ENCODE measurements around the gene LAMC3.
"Not testable (repeated sequence)": the region's sequence is repeated elsewhere in the genome, so short reads cannot be mapped to it uniquely, and the experiment has no call there.

The LAMC3 gene

GRCh38 chr9:130991778-130992681 is 16.9 kb upstream of the LAMC3 start:
- DNase-seq (ENCODE audit: low spot score): no peak

DNA sequence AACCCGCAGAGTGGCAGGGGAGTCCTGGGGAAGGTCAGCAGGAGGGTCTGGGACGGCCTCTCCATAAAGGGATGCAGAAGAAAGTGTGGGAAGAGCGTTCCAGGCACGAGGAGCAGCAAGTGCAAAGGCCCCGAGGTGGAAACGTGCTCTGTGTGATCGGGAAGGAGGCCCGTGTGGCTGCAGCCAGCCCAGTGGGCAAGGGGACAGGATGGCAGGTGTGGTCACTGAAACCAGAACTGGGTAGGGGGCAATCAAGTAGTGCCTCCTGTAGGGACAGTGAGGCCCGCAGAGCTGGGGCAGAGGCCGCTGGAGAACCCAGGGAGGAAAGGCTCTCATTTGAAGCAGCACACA is 16.3 kb upstream of the LAMC3 start:
- DNase-seq (ENCODE audit: low spot score): no peak

GRCh38 chr9:130993303-130994030 is 15.5 kb upstream of the LAMC3 start:
- no peak for DNase-seq (ENCODE audit: low spot score)

DNA sequence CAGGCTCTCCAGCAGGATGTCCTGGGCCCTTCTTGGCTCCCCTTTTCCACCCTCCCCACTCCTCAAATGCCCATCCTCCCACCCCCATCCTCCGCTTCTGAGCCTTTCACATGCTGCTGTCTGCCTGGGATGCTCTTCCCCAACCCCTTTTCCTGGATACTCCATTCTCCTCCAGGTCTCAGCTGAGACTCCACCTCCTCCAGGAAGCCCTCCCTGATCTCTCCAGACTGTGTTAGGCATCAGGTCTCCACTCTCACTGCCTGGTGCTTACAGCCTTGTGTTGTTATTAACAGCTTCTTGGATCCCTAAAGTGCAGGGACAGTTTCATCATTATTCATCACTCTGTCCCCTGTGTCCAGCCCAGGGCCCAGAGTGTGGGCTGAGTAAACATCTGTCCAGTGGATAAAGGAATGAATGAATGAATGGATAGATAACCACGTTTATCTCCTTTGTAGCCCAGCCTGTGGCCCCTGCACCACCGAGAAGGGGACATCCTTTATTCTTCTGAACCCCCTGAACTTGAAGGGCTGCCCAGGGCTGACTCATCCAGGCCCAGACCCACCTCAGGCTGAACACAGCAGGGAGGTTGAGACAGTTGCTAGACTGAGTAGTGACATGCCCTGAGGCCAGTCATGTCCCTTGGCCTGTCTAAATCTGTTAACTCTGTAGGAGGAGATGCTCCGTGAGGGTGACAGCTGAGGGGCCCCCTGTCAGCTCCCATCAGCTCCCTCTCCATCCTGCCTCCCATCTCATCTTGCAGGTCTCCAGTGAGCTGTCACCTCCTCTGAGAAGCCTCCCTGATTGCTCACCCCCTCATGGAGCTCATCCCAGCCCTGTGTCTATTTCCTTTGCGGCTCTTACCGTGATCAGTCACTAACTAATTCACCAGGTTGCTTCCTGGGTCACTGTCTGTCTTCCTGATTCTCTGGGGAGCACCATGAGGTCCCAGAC is 14.6 kb upstream of the LAMC3 start:
- no peak for DNase-seq (ENCODE audit: low spot score)

DNA sequence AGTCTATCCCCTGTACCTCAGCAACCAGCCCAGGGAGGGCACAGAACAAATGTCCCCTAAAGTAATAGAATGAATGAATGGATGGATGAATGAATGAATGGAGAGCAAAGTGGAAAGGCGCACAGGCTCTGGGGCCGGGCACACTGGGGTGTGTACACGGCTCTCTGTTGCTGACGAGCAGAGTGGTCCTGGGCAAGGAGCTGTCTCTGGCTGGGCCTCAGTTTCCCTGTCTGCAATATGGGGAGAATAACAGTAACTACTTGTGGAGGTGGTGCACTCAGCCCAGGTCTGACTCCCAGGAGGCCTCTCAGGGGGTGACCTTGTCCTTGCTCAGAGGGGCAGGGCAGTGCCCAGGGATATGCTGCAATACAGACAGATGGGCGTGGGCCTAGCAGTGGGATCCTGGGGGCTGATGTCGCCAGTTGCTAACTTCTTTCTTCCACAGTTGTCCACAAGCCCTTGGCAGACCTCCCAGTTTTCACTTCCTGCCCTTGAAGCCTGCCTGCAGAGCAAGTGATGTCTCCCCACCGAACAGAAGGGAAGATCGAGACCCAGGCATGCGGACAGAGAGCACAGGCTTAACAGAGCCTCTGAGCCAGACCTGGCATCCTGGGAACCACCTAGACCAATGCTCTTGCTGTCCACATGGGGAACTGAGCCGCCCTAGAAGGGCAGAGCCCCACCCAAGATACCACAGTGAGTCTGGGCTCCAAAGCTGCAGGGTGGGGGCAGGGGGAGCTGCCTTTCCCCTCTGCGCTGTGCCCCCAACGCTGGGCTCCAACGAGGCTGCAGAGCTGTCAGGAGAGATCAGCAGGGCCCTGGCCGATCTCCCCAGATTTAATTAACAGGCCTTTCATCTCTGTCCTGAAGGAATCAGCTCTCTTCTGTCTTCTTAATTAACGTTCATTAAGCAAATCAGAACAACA is 13.6 kb upstream of the LAMC3 start:
- no peak for DNase-seq (ENCODE audit: low spot score)

DNA sequence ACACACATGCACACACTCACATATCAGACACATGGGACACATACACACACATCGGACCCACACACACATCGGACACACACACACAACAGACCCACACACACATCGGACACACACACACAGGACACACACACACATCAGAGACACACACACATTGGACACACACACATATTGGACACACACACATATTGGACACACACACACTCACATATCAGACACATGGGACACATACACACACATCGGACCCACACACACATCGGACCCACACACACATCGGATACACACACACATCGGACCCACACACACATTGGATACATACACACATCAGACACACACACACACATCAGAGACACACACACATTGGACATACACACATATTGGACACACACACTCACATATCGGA is 12.8 kb upstream of the LAMC3 start:
- no peak for DNase-seq (ENCODE audit: low spot score)

GRCh38 chr9:130996676-130997394 is 12.1 kb upstream of the LAMC3 start:
- DNase-seq (ENCODE audit: low spot score): no peak

DNA sequence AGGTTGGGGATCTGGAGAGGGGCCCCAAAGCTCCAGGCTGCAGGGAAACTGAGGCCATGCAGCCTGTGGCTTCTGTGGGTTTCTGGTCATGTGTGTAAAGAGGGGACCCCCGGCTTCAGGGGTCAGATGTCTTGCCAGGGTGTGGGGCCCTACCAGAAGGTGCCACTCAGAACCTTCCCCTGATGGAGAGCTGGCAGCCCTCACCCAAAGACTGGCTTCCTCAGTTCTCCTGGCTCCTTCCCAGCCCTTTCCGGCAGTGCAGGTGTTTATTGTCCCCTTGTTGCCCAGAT is 11.6 kb upstream of the LAMC3 start:
- no peak for DNase-seq (ENCODE audit: low spot score)

- no peak for DNase-seq (ENCODE audit: low spot score)
These were observed 10.9 kb upstream of the LAMC3 start for GRCh38 chr9:130997925-130998596.

GRCh38 chr9:130998597-130999244 is 10.3 kb upstream of the LAMC3 start:
- DNase-seq (ENCODE audit: low spot score): no peak

- DNase-seq (ENCODE audit: low spot score): no peak
These were observed 9.7 kb upstream of the LAMC3 start for GRCh38 chr9:130999245-130999623.

DNA sequence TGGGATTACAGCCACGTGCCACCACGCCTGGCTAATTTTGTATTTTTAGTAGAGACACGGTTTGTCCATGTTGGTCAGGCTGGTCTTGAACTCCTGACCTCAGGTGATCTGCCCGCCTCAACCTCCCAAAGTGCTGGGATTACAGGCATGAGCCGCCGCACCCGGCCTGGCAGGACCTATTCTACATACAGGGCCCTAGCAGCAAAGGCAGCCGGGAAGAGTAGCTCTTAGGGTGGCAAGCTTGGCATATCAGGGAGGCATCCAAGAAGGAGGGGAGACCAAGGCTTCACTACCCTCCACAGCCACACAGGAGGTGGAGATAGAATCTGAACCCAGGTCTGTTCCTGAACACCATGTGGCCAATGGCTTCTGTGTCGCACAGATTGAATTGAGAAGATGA is 8.4 kb upstream of the LAMC3 start:
- DNase-seq (ENCODE audit: low spot score): not testable (repeated sequence)

- DNase-seq (ENCODE audit: low spot score): no peak
These were observed 8.0 kb upstream of the LAMC3 start for GRCh38 chr9:131001021-131001420.

DNA sequence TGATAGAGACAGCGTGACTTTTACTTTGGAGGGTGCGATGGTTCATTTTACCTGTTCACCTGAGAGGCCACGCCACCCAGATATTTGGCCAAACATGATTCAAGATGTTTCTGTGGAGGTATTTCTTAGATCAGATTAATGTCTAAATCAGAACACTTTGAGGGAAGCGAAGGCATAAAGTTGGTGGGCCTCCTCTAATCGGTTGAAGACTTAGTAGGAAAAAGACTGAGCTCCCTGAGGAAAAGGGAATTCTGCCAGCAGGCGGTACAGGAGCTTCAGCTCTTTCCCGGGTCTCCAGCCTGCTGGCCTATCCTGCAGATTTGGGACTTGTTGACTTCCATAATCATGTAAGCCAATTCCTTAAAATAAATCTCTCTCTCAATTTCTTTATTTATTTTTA is 7.0 kb upstream of the LAMC3 start:
- DNase-seq (ENCODE audit: low spot score): no peak

- no peak for DNase-seq (ENCODE audit: low spot score)
These were observed 2.4 kb upstream of the LAMC3 start for GRCh38 chr9:131006601-131007000.

- no peak for DNase-seq (ENCODE audit: low spot score)
These were observed 888 bp upstream of the LAMC3 start for GRCh38 chr9:131008086-131008485.

DNA sequence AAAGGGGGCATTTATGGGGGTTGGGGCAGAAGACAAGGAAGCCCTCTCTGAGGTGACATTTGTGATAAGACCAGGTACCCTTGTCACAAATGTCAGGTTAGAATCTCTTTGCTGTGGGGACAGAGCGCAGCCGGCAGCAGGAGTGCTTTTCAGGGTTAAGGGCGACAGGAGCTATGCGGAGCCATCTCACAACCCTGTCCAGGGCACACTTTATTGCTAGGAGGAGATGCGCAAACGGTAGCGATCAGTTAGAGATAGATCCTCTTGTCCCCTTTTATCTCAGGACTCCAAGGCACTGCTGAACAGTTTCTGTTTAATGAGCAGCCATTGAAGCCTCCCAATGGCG is 438 bp upstream of the LAMC3 start:
- DNase-seq (ENCODE audit: low spot score): no peak

- DNase-seq (ENCODE audit: low spot score): no peak
These were observed 1.7 kb downstream of the LAMC3 start for GRCh38 chr9:131010482-131011273.

Data from CD4-positive, alpha-beta T cell treated with Interleukin-6 at 100 ng/mL for 8 hours (primary cell).